GM12874 (cell line): Measurements from ENCODE around the gene NDUFB4.

Source experiments
- CTCF ChIP-seq: IDR thresholded peaks from 2 replicates; pipeline ENCODE4 v1.5.1; 2011; ENCODE audit warnings: low read depth, mild to moderate bottlenecking, control low read depth, low read length, moderate library complexity; ENCODE audit not compliant: insufficient read depth

NDUFB4 gene

DNA sequence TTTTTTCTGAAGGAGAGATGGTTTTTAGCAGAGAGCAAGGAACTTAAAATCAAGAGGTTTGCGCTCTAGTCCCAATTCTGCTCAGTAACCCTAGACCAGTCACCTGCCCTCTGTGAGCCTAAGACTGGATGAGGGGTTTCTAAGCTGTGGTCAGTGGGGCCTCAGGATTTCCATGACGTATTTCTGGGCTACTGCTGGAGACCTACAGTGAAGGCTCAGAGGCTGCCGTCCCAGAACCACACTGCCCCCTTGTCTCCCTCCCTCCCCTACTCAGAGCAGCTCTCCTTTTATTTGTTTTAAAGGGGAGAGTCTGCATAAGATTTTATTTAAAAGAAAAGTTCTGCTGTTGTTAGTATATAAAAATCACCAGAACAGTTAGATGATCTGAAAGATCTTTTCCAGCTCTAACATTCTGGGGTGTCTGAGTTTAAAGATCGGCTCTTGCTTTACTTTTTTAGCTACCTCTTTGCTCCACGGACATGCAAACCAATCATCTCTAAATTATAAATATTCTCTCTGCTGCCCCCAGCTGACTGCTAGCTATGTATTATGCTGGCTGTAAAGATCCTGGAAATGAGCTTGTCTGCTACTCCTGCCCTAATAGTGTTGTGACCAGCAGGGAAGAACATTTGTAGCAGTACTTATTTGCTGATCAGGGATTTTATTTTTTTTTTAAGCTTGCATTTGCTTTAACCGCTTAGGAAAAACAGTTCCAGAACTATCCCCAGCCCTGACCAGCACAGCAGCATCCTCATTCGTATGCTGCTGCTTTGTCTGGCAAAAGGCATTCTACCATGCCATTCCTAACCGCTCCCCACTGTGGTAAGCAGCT, 28.6 kb upstream of the NDUFB4 start:
- no peak for TF ChIP-seq CTCF

- TF ChIP-seq CTCF, result no peak
Measured at GRCh38 chr3:120568202-120568531, 28.0 kb upstream of the NDUFB4 start.

DNA sequence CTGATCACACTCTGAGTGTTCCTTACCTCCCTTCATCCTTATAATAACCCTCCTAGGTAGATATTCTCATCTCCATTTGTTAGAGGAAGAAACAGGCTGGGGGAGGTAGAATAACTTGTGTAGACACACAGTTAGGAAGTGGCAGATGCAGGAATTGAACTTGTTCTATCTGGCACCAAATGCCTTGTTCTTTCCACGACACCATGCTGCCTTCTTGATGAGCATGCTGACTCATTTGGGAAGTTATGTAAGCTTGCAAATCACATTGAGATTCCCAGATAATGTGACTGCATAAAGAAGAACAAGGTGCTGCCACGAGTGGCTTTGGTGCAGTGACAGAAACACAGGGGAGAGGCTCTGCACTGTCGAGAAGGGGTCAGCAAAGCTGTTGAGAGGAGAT, 27.5 kb upstream of the NDUFB4 start:
- no peak for TF ChIP-seq CTCF

DNA sequence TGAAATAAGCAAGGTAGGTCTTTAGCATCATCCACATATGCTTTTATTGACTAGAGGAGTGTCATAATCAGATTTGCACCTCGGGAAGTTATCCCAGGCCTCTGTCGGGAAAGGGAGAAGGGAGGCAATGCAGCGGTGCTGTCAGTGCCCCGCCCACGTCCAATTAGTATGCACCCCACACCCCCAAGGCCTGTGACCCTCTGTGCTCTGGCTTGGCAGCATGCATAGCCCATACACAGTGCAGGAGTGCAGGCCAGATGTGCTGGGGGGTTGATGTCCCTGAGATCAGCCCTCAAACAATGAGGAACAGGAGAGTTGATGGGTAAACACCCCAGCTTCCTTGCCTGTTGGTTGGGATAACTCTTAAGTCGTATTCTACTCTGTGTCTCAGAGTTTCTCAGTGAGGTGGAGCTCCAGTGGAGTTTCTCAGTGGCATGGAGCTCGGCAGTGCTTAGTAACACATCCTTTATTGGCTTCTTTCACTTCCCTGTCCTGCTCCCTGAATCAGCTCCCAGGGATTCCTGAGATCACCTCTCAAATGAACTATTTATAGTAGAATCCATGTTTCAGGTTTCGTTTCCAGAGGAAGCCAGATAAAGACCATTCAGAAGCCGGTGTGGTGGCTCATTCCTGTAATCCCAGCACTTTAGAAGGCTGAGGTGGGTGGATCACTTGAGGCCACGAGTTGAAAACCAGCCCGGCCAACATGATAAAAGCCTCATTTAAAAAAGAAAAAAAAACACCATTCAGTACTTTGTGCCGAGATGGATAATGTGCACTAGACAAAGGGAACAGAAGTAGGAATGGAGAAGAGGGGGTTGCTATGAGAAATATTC, 26.7 kb upstream of the NDUFB4 start:
- no peak for TF ChIP-seq CTCF

GRCh38 chr3:120572027-120572426, 24.1 kb upstream of the NDUFB4 start:
- no peak for TF ChIP-seq CTCF

DNA sequence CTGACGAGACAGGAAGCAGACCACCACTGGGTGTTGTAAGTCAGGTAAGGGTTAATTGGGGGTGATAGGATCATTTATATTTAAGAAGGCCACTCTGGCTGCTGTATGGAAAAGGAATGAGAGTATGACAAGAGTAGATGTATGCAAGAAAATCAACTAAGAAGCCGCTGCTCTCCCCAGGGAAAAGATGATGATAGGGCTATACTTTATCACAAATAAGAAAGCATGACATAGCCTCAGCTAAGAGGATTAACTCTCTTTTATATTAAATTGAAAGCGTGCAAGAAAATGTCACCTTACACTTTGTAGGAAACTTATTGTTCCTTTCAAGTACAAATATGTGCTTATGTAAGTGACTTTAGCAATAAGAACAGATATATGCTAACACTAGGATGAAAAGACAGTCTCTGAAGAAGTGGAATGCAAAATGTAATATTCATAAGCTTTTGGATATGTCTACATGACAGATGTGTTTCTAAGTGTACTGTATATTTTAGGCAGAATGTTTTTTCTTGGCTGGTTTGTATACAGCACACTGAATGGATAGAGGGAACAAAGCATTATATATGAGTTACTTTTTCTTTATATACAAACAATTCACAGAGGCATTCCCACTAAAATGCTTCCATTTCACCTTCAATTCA, 8.7 kb upstream of the NDUFB4 start:
- TF ChIP-seq CTCF, result no peak

- TF ChIP-seq CTCF, result no peak
Measured at GRCh38 chr3:120595788-120596115, 384 bp upstream of the NDUFB4 start.
